Gastroesophageal sphincter (tissue), 3 donors: ENCODE measurements around the gene SSBP4.

Source experiments
- EP300 ChIP-seq: sonication (generic); formaldehyde crosslinking; IDR thresholded peaks from one replicate; pipeline ENCODE4 v1.6.1; 2017; ENCODE audit warnings: antibody characterized with exemption, mild to moderate bottlenecking
- POLR2A ChIP-seq, 2 donors: fragments of 450-650 bp; IDR thresholded peaks; one replicate each; pipeline ENCODE4 v1.6.1; 2017; ENCODE audit warnings: antibody characterized with exemption in 2 of 2, mild to moderate bottlenecking in 2 of 2, moderate library complexity in 1 of 2
- TF ChIP-seq, protein P1 (sequence below), 4 experiments: fragments of 200-600 bp in 2 of 4; fragments of 450-650 bp in 2 of 4; sonication (generic) in 1 of 4; IDR thresholded peaks; one replicate each; pipeline ENCODE4 v1.5.1; 2017 to 2019; ENCODE audit warnings: antibody characterized with exemption in 4 of 4, mild to moderate bottlenecking in 2 of 4, moderate library complexity in 2 of 4

DNA sequence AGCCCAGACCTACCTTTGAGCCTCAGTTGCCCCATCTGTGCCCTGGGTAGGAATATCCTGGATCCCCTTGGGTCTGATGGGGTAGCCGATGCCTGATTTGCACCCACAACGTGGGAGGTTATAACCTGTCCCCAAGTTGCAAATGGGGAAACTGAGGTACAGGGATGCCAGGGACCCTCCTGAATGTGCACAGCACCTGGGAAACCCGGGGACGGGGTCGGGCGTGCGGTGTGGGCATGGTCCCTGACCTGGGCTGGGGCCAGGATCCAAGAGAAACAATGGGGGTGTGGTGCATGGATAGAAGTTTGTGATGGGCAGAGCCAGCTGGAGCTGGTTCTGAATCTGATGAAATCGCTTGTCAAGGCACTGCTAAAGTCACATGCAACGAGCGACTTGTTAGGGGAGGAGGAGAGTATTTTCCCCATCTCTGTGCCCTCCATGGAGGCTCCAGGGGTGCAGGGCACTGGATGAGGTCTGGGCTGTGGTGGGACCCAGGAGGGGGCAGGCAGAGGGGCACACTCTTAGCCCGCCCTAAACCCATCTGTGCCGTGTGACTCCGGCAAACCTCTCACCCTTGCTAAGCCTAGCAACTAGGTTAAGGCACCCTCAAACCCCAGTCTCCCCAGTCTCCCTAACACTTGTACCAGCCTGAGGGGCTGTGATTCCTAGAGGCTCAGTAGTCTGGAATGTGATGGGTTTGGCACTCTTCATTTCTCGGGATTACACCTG lies 32.5 kb upstream of the SSBP4 start:
- TF ChIP-seq, protein P1, sequence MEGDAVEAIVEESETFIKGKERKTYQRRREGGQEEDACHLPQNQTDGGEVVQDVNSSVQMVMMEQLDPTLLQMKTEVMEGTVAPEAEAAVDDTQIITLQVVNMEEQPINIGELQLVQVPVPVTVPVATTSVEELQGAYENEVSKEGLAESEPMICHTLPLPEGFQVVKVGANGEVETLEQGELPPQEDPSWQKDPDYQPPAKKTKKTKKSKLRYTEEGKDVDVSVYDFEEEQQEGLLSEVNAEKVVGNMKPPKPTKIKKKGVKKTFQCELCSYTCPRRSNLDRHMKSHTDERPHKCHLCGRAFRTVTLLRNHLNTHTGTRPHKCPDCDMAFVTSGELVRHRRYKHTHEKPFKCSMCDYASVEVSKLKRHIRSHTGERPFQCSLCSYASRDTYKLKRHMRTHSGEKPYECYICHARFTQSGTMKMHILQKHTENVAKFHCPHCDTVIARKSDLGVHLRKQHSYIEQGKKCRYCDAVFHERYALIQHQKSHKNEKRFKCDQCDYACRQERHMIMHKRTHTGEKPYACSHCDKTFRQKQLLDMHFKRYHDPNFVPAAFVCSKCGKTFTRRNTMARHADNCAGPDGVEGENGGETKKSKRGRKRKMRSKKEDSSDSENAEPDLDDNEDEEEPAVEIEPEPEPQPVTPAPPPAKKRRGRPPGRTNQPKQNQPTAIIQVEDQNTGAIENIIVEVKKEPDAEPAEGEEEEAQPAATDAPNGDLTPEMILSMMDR (IDR thresholded peaks at IDR 0.05) = no peak
- no peak for TF ChIP-seq EP300
- TF ChIP-seq POLR2A (IDR thresholded peaks at IDR 0.05) = no peak
